SK-N-SH treated with all-trans-retinoic acid at 6 μM for 48 hours (cell line): ENCODE data around the gene CHST13.

Experiments used
- BACH2 ChIP-seq: fragments of 250-450 bp; sonication (Bioruptor Pico); IDR thresholded peaks from 2 replicates; pipeline ENCODE4 v1.9.0; 2021; ENCODE audit warnings: mild to moderate bottlenecking, borderline replicate concordance
- GLIS3 ChIP-seq: fragments of 250-450 bp; sonication (Bioruptor Pico); IDR thresholded peaks from 2 replicates; pipeline ENCODE4 v1.5.0; 2020; ENCODE audit warnings: mild to moderate bottlenecking, moderate library complexity
- ISL1 ChIP-seq: fragments of 250-450 bp; sonication (Bioruptor Pico); IDR thresholded peaks from 2 replicates; pipeline ENCODE4 v2.1.2; 2022; ENCODE audit warnings: mild to moderate bottlenecking, moderate library complexity
- PATZ1 ChIP-seq: fragments of 250-450 bp; sonication (Bioruptor Pico); IDR thresholded peaks from 2 replicates; pipeline ENCODE4 v1.8.0; 2020; ENCODE audit warnings: mild to moderate bottlenecking, moderate library complexity, borderline replicate concordance
- PPARA ChIP-seq: fragments of 250-450 bp; sonication (Bioruptor Pico); IDR thresholded peaks from 2 replicates; pipeline ENCODE4 v1.5.0; 2020; ENCODE audit warnings: mild to moderate bottlenecking, borderline replicate concordance
- RARB ChIP-seq: fragments of 250-450 bp; sonication (Bioruptor Pico); IDR thresholded peaks from 2 replicates; pipeline ENCODE4 v1.8.0; 2021; ENCODE audit warnings: mild to moderate bottlenecking, moderate library complexity
- SNAI2 ChIP-seq: fragments of 250-450 bp; sonication (Bioruptor Pico); IDR thresholded peaks from 2 replicates; pipeline ENCODE4 v1.5.0; 2020; ENCODE audit warnings: mild to moderate bottlenecking, moderate library complexity
- TCF4 ChIP-seq: fragments of 250-450 bp; sonication (Bioruptor Pico); IDR thresholded peaks from 2 replicates; pipeline ENCODE4 v1.8.0; 2021; ENCODE audit warnings: mild to moderate bottlenecking, moderate library complexity, borderline replicate concordance
- ZC3H10 ChIP-seq: fragments of 250-450 bp; sonication (Bioruptor Pico); IDR thresholded peaks from 2 replicates; pipeline ENCODE4 v1.5.1; 2021; ENCODE audit warnings: mild to moderate bottlenecking, moderate library complexity
- ZFP3 ChIP-seq: fragments of 250-450 bp; sonication (Bioruptor Pico); IDR thresholded peaks from 2 replicates; pipeline ENCODE4 v1.5.0; 2020; ENCODE audit warnings: mild to moderate bottlenecking, moderate library complexity

GRCh38 chr3:126558336-126559071, 34.5 kb downstream of the CHST13 start, which contains the start of gene C3orf22:
- TF ChIP-seq PATZ1: no peak
- TF ChIP-seq TCF4: no peak
- no peak for TF ChIP-seq ZFP3 (CRISPR knock-in tag)
- TF ChIP-seq ZC3H10 (CRISPR knock-in tag): no peak
- TF ChIP-seq BACH2 (CRISPR knock-in tag): no peak
- no peak for TF ChIP-seq ISL1
- TF ChIP-seq RARB (CRISPR knock-in tag): no peak
- TF ChIP-seq SNAI2: no peak
- TF ChIP-seq GLIS3 (CRISPR knock-in tag): no peak
- TF ChIP-seq PPARA: no peak
